Hematopoietic multipotent progenitor cell treated with erythropoietin and hydrocortisone succinate and interleukin-3 and kit ligand, for 17 days (in vitro differentiated cells): Measurements from ENCODE around the gene PCDHGA6.
A peak's percentile ranks its signal among the peaks of the same experiment; 100 is the strongest.
"Not testable (repeated sequence)": the region's sequence is repeated elsewhere in the genome, so short reads cannot be mapped to it uniquely, and the experiment has no call there.

ENCODE experiments used
- DNase-seq: peaks from one replicate; pipeline ENCODE4 v3.0.0-alpha.2; 2015; ENCODE audit warnings: low spot score

PCDHGA6 gene

DNA sequence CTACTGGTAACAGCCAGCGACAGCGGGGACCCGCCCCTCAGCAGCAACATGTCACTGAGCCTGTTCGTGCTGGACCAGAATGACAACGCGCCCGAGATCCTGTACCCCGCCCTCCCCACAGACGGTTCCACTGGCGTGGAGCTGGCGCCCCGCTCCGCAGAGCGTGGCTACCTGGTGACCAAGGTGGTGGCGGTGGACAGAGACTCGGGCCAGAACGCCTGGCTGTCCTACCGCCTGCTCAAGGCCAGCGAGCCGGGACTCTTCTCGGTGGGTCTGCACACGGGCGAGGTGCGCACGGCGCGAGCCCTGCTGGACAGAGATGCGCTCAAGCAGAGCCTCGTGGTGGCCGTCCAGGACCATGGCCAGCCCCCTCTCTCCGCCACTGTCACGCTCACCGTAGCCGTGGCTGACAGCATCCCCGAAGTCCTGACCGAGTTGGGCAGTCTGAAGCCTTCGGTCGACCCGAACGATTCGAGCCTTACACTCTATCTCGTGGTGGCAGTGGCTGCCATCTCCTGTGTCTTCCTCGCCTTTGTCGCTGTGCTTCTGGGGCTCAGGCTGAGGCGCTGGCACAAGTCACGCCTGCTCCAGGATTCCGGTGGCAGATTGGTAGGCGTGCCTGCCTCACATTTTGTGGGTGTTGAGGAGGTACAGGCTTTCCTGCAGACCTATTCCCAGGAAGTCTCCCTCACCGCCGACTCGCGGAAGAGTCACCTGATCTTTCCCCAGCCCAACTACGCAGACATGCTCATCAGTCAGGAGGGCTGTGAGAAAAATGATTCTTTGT is 20.9 kb downstream of the PCDHGA6 start:
- DNase-seq: not testable (repeated sequence)

DNA sequence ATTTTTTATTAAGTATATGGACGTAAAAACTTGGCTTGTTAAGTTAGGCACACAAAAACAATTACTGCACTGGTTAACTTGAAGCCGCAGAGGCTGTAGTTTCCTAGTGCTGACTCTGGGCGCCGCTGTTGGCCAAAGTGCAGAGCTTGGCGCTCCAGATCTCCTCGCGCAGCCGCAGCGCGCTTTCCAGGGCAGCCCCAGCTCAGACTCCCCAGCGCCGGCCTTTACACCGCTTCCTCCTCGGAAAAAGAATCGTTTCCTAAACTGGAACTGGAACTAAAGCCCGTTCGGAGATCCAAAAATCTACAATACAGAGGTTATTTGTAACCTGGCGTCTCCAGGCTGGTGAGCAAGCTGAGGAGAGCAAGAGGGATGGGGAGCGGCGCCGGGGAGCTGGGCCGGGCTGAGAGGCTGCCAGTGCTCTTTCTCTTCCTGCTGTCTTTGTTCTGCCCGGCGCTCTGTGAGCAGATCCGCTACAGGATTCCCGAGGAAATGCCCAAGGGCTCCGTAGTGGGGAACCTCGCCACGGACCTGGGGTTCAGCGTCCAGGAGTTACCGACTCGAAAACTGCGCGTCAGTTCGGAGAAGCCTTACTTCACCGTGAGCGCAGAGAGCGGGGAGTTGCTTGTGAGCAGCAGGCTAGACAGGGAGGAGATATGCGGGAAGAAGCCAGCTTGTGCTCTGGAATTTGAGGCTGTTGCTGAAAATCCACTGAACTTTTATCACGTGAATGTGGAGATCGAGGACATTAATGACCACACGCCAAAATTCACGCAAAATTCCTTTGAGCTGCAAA is 24.3 kb downstream of the PCDHGA6 start, which contains the start of gene PCDHGB5:
Gene PCDHGB5 (plus strand): TSS at position 192 of the 796 bp plus-strand sequence. CDS start 181 bp downstream, at position 373.
- not testable (repeated sequence) for DNase-seq

GRCh38 chr5:141398608-141399007 is 24.9 kb downstream of the PCDHGA6 start:
- no peak for DNase-seq

GRCh38 chr5:141399555-141400258 is 26.0 kb downstream of the PCDHGA6 start:
- no peak for DNase-seq

DNA sequence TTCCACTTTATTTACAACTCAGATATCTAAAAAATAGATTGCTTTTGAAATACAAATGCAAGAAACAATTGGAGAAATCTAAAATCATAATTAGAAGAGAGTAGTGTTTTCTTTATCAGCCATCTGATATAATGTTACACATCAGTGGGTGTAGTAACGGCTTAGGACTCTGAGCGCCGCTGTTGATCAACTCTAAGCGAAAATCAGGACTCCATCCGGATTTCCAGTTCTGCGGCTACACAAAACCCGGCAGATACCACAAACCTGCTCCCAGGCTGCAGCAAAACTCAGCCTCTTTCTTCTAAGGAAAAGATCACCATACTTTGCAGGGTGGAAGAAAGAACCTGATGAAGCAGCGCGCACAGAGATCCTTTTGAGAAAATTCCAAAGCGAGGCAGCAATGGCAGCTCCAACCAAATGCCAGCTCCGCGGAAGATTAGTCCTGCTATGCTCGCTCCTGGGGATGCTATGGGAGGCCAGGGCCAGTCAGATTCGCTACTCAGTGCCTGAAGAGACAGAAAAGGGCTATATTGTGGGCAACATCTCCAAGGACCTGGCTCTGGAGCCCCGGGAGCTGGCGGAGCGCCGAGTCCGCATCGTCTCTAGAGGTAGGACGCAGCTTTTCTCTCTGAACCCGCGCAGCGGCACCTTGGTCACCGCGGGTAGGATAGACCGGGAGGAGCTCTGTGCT is 29.0 kb downstream of the PCDHGA6 start, which contains the start of gene PCDHGA9:
Gene PCDHGA9 (plus strand): TSS at position 226 of the 691 bp plus-strand sequence. CDS start 175 bp downstream, at position 401.
- no peak for DNase-seq

- DNase-seq: no peak
Observed at GRCh38 chr5:141403387-141403786, 29.7 kb downstream of the PCDHGA6 start.

- peak; percentile 6 for DNase-seq
Observed at GRCh38 chr5:141407790-141408505, 34.3 kb downstream of the PCDHGA6 start, which contains the start of gene PCDHGB6. PCDHGB6 (plus strand) TSS chr5:141408021; CDS start chr5:141408203, 182 bp downstream.

DNA sequence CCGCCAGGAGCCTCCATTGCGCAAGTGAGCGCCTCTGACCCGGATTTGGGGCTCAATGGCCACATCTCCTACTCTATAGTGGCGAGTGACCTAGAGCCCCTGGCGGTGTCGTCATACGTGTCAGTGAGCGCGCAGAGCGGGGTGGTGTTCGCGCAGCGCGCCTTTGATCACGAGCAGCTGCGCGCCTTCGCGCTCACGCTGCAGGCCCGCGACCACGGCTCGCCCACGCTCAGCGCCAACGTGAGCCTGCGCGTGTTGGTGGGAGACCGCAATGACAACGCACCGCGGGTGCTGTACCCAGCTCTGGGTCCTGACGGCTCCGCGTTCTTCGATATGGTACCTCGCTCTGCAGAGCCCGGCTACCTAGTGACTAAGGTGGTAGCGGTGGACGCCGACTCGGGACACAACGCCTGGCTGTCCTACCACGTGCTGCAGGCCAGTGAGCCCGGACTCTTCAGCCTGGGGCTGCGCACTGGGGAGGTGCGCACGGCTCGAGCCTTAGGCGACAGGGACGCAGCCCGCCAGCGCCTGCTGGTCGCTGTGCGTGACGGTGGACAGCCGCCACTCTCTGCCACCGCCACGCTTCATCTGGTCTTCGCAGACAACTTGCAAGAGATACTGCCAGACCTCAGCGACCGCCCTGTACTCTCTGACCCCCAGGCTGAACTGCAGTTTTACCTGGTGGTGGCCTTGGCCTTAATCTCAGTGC is 36.1 kb downstream of the PCDHGA6 start:
- DNase-seq: no peak

GRCh38 chr5:141411575-141411974 is 37.9 kb downstream of the PCDHGA6 start:
- DNase-seq: no peak

DNA sequence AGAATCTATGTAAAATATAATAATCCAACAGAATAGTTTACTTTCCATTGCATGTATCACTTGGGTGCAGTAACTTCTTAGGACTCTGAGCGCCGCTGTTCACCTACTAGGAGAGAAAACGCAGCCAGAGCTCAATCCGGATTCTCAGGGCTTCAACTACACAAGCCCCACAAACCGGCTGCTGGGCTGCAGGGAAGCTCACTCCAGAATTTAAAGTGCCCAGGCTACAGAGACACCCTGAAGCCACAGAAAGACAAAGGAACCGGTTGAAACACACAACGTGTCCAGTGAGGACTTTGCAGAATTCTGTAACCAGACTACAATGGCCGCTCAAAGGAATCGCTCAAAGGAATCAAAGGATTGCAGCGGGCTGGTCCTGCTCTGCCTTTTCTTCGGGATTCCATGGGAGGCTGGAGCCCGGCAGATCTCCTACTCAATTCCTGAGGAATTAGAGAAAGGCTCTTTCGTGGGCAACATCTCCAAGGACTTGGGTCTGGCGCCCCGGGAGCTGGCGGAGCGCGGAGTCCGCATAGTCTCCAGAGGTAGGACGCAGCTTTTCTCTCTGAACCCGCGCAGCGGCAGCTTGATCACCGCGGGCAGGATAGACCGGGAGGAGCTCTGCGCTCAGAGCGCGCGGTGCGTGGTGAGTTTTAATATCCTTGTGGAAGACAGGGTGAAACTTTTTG is 39.3 kb downstream of the PCDHGA6 start, which contains the start of gene PCDHGA10:
Gene PCDHGA10 (plus strand): TSS at position 134 of the 686 bp plus-strand sequence. CDS start 189 bp downstream, at position 323.
- DNase-seq: peak; percentile 20

DNA sequence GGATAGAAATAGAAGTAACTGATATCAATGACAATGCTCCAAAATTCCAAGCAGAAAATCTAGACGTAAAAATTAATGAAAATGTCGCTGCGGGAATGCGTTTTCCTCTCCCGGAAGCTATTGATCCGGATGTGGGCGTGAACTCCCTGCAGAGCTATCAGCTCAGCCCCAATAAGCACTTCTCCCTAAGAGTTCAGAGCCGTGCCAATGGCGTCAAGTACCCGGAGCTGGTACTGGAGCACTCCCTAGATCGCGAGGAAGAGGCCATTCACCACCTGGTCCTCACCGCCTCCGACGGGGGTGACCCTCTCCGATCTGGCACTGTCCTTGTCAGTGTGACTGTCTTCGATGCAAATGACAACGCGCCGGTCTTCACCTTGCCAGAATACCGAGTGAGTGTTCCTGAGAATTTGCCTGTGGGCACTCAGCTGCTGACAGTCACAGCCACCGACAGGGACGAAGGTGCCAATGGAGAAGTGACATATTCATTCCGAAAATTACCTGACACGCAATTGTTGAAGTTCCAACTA is 39.9 kb downstream of the PCDHGA6 start:
- no peak for DNase-seq

DNA sequence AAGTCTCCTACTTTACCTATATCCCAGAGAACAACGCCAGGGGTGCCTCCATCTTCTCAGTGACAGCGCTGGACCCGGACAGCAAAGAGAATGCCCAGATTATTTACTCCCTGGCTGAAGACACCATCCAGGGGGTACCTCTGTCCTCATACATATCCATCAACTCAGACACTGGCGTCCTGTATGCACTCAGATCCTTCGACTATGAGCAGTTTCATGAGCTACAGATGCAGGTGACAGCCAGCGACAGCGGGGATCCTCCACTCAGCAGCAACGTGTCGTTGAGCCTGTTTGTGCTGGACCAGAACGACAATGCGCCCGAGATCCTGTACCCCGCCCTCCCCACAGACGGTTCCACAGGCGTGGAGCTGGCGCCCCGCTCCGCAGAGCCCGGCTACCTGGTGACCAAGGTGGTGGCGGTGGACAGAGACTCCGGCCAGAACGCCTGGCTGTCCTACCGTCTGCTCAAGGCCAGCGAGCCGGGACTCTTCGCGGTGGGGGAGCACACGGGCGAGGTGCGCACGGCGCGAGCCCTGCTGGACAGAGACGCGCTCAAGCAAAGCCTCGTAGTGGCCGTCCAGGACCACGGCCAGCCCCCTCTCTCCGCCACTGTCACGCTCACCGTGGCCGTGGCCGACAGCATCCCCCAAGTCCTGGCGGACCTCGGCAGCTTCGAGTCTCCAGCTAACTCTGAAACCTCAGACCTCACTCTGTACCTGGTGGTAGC is 41.0 kb downstream of the PCDHGA6 start:
- DNase-seq: not testable (repeated sequence)

DNA sequence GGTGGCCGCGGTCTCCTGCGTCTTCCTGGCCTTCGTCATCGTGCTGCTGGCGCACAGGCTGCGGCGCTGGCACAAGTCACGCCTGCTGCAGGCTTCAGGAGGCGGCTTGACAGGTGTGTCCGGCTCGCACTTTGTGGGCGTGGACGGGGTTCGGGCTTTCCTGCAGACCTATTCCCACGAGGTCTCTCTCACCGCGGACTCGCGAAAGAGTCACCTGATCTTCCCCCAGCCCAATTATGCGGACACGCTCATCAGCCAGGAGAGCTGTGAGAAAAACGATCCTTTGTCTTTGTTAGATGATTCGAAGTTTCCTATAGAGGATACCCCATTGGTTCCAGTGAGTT is 41.6 kb downstream of the PCDHGA6 start:
- not testable (repeated sequence) for DNase-seq

DNA sequence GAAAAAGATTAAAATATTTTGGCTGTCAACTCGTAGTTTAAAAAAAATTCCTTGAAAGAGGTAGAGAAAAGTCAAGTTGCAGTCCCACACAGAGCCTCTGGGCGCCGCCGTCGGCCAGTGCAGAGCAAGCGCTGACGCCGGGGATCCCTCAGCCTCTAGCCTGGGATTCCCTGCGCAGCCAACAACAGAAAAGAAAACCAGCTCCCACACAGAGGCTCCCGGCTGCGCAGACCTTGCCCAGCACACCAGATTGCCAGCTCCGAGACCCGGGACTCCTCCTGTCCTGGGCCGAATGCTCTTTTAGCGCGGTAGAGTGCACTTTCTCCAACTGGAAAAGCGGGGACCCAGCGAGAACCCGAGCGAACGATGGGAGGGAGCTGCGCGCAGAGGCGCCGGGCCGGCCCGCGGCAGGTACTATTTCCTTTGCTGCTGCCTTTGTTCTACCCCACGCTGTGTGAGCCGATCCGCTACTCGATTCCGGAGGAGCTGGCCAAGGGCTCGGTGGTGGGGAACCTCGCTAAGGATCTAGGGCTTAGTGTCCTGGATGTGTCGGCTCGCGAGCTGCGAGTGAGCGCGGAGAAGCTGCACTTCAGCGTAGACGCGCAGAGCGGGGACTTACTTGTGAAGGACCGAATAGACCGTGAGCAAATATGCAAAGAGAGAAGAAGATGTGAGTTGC is 43.9 kb downstream of the PCDHGA6 start, which contains the start of gene PCDHGB7:
Gene PCDHGB7 (plus strand): TSS at position 184 of the 679 bp plus-strand sequence. CDS start 183 bp downstream, at position 367.
- peak; percentile 22 for DNase-seq

- DNase-seq: no peak
Observed at GRCh38 chr5:141419074-141419880, 45.6 kb downstream of the PCDHGA6 start.

DNA sequence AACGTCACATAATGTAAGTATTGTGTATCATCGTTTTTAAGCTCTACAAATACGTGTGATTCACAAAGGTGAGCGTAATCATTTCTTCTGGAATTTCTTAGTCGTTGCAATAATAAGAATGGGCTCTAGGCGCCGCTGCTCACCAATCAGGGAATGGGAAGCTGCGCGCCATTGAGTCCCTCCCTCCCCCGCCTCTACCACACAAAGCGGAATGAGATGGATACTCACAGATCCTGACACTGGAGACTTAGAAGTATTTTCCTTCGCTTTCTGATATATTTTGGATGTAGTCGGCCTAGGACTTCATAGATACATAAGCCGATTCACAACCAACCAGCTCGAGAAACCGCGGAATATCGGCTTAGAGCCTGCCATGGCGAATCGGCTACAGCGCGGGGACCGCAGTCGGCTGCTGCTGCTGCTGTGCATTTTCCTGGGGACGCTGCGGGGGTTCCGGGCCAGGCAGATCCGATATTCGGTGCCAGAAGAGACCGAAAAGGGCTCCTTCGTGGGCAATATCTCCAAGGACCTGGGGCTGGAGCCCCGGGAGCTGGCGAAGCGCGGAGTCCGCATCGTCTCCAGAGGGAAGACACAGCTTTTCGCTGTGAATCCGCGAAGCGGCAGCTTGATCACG is 47.3 kb downstream of the PCDHGA6 start, which contains the start of gene PCDHGA11:
Gene PCDHGA11 (plus strand): TSS at position 197 of the 634 bp plus-strand sequence. CDS start 177 bp downstream, at position 374.
- DNase-seq: peak; percentile 48
